Hematopoietic multipotent progenitor cell treated with erythropoietin and hydrocortisone succinate and interleukin-3 and kit ligand, for 6 days (in vitro differentiated cells): ENCODE results near the gene NUAK2.

Source experiments
- DNase-seq: peaks from one replicate; pipeline ENCODE4 v3.0.0-alpha.2; 2015

NUAK2 gene

DNA sequence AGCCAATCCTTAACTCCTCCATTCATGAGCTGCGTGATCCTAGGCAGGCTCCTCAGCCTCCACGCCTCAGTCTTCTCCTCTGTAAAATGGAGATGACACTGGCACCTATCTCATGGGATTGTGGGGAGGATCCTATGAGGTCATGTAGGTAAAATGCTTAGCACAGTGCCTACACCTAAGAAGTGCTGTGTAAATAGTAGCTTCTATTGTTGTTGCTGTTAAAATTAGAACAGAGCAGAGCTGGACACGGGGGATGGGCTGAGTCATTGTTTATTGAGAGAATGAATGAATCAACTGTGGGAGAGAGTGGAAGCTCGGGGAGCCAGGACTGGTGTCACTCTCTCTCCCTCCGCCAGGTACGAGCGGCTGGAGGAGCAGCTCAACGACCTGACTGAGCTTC lies 50.8 kb downstream of the NUAK2 start:
- DNase-seq: no peak

DNA sequence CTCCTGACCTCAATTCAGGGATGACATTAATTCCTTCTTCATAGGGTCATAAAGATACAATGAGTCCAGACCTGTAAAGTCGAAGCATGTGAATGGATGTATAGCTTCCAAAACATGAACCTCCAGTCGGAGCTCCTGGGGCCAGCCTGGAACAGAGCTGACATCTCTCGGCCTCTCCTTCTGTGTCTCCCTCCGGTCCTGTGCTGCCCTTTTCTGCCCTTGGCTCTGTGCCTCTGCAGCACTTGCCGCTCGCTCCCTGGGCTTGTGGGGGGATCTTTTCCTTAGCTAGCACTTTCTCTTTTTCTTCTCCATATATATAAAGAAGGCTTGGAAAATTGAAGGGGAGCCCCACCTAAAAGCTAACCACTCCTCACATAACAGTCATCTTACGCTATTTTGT lies 51.3 kb downstream of the NUAK2 start:
- DNase-seq: no peak

- DNase-seq: no peak
These were observed 51.8 kb downstream of the NUAK2 start for GRCh38 chr1:205269711-205270110.

DNA sequence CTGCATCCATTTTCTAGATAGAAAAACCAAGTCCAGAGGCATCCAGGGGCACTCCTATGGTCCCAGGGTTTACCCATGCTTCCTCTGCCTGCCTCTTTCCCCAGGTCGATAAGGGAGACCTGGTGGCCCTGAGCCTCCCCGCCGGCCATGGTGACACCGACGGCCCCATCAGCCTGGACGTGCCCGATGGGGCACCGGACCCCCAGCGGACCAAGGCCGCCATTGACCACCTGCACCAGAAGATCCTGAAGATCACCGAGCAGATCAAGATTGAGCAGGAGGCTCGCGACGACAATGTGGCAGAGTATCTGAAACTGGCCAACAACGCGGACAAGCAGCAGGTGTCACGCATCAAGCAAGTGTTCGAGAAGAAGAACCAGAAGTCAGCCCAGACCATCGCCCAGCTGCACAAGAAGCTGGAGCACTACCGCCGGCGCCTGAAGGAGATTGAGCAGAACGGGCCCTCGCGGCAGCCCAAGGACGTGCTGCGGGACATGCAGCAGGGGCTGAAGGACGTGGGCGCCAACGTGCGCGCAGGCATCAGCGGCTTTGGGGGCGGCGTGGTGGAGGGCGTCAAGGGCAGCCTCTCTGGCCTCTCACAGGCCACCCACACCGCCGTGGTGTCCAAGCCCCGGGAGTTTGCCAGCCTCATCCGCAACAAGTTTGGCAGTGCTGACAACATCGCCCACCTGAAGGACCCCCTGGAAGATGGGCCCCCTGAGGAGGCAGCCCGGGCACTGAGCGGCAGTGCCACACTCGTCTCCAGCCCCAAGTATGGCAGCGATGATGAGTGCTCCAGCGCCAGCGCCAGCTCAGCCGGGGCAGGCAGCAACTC lies 52.5 kb downstream of the NUAK2 start:
- DNase-seq: no peak

DNA sequence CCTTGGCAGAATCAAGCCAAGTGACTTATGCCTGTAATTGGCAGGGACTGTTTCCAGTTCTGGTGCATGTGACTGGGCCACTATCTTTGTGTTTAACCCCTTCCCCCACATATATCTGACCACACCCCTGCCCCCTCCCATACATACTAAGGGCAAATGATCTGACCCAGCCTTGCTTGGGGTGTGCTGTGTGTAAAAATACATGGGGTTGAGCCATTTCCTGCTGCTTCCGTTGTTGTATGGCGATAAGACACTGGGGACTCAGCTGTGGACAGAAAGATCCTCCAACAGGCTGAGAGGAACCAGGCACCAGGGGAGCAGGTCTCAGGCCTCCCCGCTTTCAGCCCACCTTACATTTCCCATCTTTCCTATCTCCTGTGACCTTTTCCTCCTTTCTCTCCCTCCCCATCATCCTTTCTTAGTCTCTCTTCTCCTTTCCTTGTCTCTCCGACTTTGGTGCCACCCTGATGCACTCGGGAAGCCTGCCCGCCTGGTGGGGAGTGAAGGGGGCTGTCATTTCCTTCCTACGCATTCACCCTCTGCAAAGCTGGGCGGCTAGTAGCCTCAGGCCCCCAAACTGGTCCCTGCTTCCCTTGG lies 54.1 kb downstream of the NUAK2 start:
- DNase-seq: peak; percentile 92

DNA sequence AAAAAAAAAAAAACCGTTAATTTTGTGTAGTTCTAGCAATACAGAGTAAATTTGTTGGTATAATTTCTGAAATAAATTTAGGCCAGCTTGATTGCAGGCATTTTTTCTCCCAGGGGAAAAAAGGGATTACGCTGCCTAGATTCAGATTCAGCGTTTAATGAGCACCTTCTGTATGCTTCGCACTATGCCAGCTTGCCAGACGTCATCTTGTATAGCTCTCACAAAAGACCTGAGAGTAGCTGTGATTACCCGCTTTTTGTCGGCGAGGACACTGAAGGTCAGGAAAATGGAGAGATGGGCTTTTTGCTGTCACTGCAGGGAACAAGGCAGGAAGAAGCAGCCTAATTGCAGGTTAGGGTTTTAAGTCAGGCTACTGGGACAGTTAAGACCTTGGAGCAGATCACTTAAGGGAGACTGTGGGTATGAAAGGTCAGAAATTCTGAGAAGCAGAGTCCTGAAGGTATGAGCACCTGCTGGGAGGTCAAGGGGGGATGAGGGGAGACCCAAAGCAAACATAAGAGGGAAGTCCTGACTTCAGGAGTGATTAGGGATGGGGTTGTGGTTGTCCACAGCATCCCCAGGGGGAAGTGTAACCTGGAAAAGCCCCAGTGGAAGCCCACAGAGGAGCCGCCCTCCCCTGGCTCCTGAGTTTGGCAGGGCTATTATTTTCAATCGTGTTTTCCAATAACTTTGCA lies 54.8 kb downstream of the NUAK2 start:
- no peak for DNase-seq

- peak; percentile 70 for DNase-seq
These were observed 57.9 kb downstream of the NUAK2 start for GRCh38 chr1:205263580-205264190.

DNA sequence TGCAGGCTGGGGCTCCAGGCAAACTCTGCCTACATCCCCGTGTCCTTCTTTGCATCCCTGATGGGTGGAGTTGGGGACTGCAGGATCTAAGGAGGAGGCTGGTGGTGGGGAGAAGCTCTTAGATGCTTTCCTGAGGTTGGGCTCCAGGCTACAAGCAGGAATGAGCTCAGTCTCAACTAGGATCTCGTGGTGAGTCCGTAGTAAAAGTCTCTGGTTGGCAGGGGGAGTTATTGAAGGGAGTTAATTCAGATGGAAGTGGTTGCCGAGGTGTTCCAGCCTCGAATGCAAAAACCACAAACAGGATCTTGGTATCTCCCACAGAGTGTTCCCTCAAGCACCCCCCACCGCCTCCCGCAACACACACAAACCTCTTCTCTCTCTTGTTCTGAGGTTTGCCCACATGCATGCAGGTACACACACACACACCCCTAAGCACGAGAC lies 58.8 kb downstream of the NUAK2 start:
- peak; percentile 21 for DNase-seq

DNA sequence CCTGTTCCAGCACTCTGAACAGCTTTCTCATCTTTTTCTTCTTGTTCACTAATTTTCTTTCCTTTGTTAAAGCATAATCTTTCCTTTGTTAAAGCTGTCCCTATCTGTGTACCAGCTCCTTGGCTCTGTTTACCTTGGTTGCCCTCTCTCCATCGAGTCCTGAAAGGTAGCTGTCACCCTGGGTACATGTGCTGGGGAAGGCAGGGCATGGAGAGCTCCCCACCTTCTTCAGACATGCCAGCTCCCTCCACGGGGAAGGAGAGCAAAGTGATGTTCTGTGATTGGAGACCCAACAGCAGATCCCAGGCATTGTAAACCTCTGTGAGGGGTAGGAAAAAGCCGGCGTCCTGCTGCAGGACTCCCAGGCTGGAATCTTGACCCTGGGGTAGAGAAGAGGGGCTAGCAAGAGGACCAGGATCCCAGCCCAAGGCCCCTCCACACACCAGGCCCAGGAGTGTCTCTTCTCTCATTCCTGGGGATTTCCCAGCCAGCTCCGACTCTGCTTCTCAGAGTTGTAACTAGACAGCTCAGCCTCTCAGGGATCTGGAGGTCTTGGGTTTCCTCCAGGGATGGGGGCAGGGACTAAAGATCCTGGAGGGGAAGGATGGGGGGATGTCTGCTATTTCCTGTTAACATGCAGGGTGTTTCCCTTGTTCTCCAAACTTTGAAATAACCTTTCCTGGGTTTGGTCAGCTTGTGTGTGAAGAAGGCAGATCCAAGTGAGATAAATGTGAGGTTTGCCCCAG lies 59.4 kb downstream of the NUAK2 start:
- DNase-seq: no peak

- DNase-seq: peak; percentile 42
These were observed 60.4 kb downstream of the NUAK2 start for GRCh38 chr1:205260948-205261732.

DNA sequence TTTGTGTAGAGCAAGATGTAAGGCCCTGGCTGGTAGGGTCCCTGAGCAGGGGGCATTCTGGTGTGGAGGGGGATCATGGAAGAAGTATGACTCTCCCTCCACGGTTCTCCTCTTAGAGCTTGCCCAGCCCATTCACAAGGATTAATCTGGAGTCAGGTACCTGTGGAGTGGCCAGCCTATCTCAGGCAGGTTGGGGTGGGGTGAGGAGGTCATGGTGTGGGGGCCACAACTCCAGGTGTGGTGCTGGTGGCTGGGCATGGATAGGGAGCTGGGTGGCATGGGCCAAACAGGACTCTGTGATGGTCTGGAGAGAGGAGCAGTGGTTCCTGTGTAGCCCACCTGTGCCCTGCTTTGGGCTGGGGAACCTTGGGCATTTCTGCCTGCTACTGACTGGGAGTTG lies 61.5 kb downstream of the NUAK2 start:
- DNase-seq: no peak

DNA sequence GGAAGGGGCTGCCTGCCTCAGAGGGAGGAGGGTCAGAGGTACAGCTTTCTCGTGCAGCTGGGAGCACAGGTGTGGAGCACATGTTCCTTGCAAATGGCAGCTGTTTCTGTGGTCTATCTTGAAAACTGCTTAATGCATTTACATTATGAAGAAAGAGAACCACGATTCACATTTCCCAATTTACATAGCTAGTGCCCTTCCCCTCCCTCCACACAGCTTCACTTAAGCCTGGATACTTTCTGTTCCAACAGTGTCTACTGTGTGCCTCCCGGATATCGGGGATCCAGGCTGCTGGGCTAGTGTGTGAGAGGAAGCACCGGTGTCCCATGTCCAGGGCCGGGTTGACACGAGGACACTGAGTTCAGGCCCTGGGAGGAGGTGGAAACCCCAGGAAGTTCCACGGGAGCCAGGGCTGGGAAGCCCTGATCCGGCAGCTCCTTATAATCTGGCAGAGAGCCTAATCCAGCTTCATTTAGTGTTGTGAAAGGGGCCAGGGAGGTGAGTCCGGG lies 62.2 kb downstream of the NUAK2 start:
- DNase-seq: peak; percentile 30

- no peak for DNase-seq
These were observed 62.8 kb downstream of the NUAK2 start for GRCh38 chr1:205258719-205259118.

DNA sequence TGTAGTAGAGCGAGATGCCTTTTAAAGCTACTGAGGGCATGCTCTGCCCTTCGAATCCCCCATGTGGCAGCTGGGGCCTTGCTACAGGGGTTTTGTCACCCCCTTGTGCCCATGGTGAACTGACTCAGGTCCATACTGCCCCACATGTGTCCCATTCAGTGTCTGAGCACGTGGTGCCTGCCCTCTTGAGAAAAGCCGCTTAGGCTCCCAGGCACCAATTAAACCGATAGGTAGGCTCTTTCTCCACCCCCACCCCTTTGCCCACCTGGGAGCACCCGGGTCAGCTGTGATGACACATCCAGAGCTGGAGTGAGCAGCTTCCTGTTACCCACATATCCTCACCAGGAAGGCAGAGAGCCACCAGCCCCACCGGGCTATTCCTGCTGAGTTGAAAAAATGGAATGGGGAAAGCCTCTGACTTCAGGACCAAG lies 63.3 kb downstream of the NUAK2 start:
- DNase-seq: peak; percentile 21

- DNase-seq: no peak
These were observed 63.8 kb downstream of the NUAK2 start for GRCh38 chr1:205257735-205258134.

DNA sequence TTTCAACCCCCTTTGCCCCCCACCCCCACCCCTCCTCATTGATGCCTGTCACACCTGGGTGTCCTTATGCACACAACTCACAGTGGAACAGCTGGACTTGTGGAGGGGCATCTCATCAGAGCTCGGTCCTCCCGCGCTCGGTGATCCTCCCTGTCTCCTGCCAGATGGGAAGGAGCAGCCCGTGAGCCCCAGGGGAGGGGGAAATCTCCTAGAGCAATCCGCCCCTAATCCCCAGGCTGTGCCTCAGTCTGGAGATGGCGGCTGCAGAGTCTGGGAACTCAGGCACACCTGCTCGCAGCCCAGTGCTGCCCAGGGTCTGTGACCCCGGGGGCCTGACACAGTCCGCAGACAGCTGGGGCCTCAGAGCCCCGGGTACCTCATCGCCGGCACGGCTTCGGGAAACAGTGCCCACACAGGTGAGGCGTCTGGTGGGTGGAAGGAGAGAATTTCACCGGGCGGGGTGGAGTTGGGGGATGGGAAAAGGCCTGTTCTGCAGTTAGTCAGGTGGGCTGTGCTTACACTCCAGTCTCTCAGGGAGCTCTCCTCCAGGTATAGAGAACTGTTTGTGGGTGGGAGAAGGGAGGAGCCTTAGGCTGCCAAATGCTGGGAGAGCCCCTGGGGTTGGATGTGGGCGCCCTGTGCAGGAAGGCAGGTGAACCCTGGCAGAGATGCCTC lies 64.5 kb downstream of the NUAK2 start:
- DNase-seq: no peak

DNA sequence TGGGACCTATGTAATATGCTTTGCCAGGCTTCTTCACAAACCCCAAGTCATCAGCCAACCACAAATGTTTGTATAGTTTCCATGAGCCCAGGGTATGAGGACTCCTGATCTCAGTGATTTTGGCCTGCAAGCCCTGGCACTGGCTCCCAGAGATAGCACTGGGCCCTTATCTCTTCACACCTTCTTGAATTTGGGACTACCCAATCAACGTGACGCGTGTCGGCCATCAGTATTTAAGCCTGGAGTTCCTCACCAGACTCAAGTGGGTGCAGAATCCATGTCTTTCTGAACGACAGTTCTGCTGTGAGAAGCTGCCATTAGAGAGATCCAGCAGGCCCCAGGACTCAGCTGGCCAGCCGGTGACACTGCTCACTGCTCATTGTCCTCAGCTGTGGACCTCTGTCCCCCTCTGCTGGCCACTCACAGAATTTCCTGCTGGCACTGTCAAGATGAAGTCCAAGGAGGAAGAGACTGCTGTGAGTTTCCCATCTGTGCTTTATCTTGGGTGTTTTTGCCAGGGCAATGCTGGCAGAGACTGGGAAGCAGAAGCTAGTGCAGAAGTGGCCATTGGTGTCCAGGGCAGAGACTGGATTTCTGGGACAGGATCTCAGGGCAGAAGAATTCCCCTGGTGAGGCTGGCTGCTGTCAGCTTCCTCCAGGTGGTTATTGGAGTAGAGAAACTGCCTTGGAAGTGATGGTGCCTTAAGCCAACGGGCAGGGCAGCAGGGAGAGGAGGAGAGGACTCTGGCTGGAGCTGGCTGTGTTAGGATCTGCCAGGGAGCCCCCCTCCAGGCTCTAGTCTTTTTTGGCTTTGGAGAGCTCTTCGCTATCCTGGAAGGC lies 65.4 kb downstream of the NUAK2 start:
- peak; percentile 97 for DNase-seq
